ENCODE measurements around the gene LHX3. TPM values are rescaled to one million over a fixed set of nuclear protein-coding genes. Genes with fewer than 3 reads are reported as not detected.

Gene LHX3
- total RNA-seq, 1 experiment from 2014 or later, result not detected

DNA sequence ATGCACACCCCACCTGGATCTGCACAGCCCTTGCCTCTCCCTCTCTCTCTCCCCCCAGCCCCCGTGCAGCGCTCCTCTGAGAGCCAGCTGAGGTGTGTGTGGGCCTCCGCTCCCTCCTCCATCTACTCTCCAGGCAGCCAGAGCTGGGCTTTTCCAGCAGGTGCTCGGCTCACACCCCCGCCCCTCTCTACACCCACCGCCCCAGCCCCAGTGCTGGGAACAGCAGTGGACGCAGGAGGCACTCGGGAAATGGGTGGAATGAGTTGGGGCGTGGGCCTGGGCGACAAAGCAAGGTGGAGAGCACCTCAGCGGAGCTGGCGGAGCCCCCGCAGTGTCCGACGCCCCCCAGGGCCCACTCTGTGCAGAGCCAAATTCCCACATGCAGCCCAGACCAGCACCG is 13.3 kb upstream of the LHX3 start:
- Mint-ChIP-seq H3K27ac (no peak overlapping the region), H3K36me3 (ENCODE audit: insufficient read depth in 1 of 3, low read depth in 3 of 3) (peaks cover 27 to 59% (median 40%) of the 10 kb centered on the region in 3 experiments), H3K9me3 (no peaks in the 10 kb centered on the region; a peak in 1 of 5 replicates), H3K27me3 (ENCODE audit: low read depth) (no peaks in the 10 kb centered on the region), H3K4me3 (no peak overlapping the region), H3K4me1 (no peaks in the 10 kb centered on the region)
- Histone ChIP-seq H3K4me1 (ENCODE audit: insufficient read depth, low read length) (no peaks in the 10 kb centered on the region), H2BK120ac (ENCODE audit: low read depth, low read length, poor library complexity, severe bottlenecking) (no peak overlapping the region), H3K23ac (ENCODE audit: insufficient read length, low read depth, low read length) (no peak overlapping the region), H3K9ac (ENCODE audit: extremely low read depth, insufficient read length, low read length) (no peak overlapping the region), H4K8ac (replicated peaks; ENCODE audit: insufficient read length, low read depth, low read length) (no peak overlapping the region), H3T11ph (ENCODE audit: low read length) (no peak overlapping the region), H2BK12ac (ENCODE audit: insufficient read length, low read depth, low read length) (no peak overlapping the region), H3K27ac (ENCODE audit: insufficient read length, low read depth, low read length) (no peak overlapping the region), H3K4ac (ENCODE audit: low read depth, low read length) (no peak overlapping the region), H2BK20ac (ENCODE audit: low read depth, low read length, poor library complexity, severe bottlenecking) (no peak overlapping the region), H2AK5ac (ENCODE audit: insufficient read length, low read length) (no peak overlapping the region), H3K23me2 (ENCODE audit: insufficient read length, low read depth, low read length, poor library complexity, severe bottlenecking) (no peaks in the 10 kb centered on the region), H3K56ac (ENCODE audit: insufficient read length, low read depth, low read length) (no peak overlapping the region), H2BK15ac (ENCODE audit: low read depth, low read length) (no peak overlapping the region), H3K18ac (ENCODE audit: insufficient read length, low read depth, low read length) (no peak overlapping the region), H4K20me1 (ENCODE audit: control insufficient read depth, insufficient read depth, insufficient read length) (no peaks in the 10 kb centered on the region), H2BK5ac (ENCODE audit: insufficient read length, low read length) (no peak overlapping the region), H2AFZ (ENCODE audit: low read length) (no peak overlapping the region), H4K5ac (ENCODE audit: insufficient read length, low read depth, low read length) (no peak overlapping the region), H3K79me1 (ENCODE audit: insufficient read depth, low read depth, low read length, poor library complexity, severe bottlenecking) (no peaks in the 10 kb centered on the region), H3K14ac (ENCODE audit: insufficient read depth, low read length) (no peak overlapping the region), H3K4me2 (ENCODE audit: insufficient read depth, insufficient read length, low read length) (no peak overlapping the region), H3K9me3 (ENCODE audit: control insufficient read depth, low read depth, low read length) (no peaks in the 10 kb centered on the region), H3K79me2 (ENCODE audit: insufficient read depth, low read length) (no peaks in the 10 kb centered on the region), H4K91ac (ENCODE audit: insufficient read length, low read depth, low read length) (no peak overlapping the region), H3K27me3 (ENCODE audit: insufficient read depth, low read length) (no peaks in the 10 kb centered on the region)
- no CpG with 5 or more reads among the region's 16 CpGs for WGBS (ENCODE audit: extremely low coverage, insufficient read length, low lambda C conversion rate)
- TF ChIP-seq, protein P1, sequence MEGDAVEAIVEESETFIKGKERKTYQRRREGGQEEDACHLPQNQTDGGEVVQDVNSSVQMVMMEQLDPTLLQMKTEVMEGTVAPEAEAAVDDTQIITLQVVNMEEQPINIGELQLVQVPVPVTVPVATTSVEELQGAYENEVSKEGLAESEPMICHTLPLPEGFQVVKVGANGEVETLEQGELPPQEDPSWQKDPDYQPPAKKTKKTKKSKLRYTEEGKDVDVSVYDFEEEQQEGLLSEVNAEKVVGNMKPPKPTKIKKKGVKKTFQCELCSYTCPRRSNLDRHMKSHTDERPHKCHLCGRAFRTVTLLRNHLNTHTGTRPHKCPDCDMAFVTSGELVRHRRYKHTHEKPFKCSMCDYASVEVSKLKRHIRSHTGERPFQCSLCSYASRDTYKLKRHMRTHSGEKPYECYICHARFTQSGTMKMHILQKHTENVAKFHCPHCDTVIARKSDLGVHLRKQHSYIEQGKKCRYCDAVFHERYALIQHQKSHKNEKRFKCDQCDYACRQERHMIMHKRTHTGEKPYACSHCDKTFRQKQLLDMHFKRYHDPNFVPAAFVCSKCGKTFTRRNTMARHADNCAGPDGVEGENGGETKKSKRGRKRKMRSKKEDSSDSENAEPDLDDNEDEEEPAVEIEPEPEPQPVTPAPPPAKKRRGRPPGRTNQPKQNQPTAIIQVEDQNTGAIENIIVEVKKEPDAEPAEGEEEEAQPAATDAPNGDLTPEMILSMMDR (conservative IDR thresholded peaks at IDR 0.05), result no peak
- DNase-seq, result no peak

All from H9 (cell line).